ENCODE results near the gene TMIGD3.

TMIGD3 gene

DNA sequence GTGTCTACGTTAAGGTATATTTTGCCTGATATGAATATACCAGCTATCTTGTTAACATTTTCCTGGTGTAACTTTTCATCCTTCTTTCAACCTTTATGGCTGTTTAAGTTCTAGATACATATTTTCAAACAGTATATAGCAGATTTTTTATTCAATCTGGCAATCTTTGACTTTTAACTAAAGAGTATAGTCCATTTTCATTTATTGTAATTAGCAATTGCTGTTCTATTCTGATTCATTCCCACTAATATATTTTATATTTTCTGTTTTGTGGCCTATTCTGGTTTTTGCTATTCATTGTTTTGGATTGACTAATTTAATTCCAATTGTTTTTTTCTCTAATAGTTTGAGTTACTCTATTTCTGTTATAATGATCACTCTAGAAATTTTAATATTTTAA, 37.0 kb downstream of the TMIGD3 start:
- Histone ChIP-seq H3K4me3 (replicated peaks; ENCODE audit: insufficient read depth, low read length) (no peak overlapping the region), H3K27ac (replicated peaks) (no peak overlapping the region), H3K27me3 (ENCODE audit: insufficient read depth, poor library complexity, severe bottlenecking) (no peaks in the 10 kb centered on the region)
- DNase-seq (ENCODE audit: low read depth in 1 of 2, low spot score in 1 of 2), result no peak
- TF ChIP-seq, protein P1, sequence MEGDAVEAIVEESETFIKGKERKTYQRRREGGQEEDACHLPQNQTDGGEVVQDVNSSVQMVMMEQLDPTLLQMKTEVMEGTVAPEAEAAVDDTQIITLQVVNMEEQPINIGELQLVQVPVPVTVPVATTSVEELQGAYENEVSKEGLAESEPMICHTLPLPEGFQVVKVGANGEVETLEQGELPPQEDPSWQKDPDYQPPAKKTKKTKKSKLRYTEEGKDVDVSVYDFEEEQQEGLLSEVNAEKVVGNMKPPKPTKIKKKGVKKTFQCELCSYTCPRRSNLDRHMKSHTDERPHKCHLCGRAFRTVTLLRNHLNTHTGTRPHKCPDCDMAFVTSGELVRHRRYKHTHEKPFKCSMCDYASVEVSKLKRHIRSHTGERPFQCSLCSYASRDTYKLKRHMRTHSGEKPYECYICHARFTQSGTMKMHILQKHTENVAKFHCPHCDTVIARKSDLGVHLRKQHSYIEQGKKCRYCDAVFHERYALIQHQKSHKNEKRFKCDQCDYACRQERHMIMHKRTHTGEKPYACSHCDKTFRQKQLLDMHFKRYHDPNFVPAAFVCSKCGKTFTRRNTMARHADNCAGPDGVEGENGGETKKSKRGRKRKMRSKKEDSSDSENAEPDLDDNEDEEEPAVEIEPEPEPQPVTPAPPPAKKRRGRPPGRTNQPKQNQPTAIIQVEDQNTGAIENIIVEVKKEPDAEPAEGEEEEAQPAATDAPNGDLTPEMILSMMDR (IDR thresholded peaks at IDR 0.05; ENCODE audit: insufficient read depth, low read length), result no peak
- TF ChIP-seq GABPA (IDR thresholded peaks at IDR 0.05; ENCODE audit: low read depth), result no peak
- TF ChIP-seq POLR2AphosphoS5 (IDR thresholded peaks at IDR 0.05; ENCODE audit: low read depth), result no peak
- TF ChIP-seq, protein P2, sequence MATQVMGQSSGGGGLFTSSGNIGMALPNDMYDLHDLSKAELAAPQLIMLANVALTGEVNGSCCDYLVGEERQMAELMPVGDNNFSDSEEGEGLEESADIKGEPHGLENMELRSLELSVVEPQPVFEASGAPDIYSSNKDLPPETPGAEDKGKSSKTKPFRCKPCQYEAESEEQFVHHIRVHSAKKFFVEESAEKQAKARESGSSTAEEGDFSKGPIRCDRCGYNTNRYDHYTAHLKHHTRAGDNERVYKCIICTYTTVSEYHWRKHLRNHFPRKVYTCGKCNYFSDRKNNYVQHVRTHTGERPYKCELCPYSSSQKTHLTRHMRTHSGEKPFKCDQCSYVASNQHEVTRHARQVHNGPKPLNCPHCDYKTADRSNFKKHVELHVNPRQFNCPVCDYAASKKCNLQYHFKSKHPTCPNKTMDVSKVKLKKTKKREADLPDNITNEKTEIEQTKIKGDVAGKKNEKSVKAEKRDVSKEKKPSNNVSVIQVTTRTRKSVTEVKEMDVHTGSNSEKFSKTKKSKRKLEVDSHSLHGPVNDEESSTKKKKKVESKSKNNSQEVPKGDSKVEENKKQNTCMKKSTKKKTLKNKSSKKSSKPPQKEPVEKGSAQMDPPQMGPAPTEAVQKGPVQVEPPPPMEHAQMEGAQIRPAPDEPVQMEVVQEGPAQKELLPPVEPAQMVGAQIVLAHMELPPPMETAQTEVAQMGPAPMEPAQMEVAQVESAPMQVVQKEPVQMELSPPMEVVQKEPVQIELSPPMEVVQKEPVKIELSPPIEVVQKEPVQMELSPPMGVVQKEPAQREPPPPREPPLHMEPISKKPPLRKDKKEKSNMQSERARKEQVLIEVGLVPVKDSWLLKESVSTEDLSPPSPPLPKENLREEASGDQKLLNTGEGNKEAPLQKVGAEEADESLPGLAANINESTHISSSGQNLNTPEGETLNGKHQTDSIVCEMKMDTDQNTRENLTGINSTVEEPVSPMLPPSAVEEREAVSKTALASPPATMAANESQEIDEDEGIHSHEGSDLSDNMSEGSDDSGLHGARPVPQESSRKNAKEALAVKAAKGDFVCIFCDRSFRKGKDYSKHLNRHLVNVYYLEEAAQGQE (IDR thresholded peaks at IDR 0.05; ENCODE audit: insufficient replicate concordance, low read depth), result no peak
- TF ChIP-seq SPI1 (IDR thresholded peaks at IDR 0.05; ENCODE audit: borderline replicate concordance, low read depth), result no peak

- no peak for TF ChIP-seq SPI1 (IDR thresholded peaks at IDR 0.05; ENCODE audit: borderline replicate concordance, low read depth)
- TF ChIP-seq, protein P1 (IDR thresholded peaks at IDR 0.05; ENCODE audit: insufficient read depth, low read length), result no peak
- TF ChIP-seq POLR2AphosphoS5 (IDR thresholded peaks at IDR 0.05; ENCODE audit: low read depth), result no peak
- no peak for TF ChIP-seq GABPA (IDR thresholded peaks at IDR 0.05; ENCODE audit: low read depth)
- TF ChIP-seq, protein P2 (IDR thresholded peaks at IDR 0.05; ENCODE audit: insufficient replicate concordance, low read depth), result no peak
- no peaks in the 10 kb centered on the region for H3K27me3 ChIP-seq (ENCODE audit: insufficient read depth, poor library complexity, severe bottlenecking)
- no peak for DNase-seq (ENCODE audit: low read depth in 1 of 2, low spot score in 1 of 2)
- H3K27ac ChIP-seq (replicated peaks), result no peak overlapping the region
- H3K4me3 ChIP-seq (replicated peaks; ENCODE audit: insufficient read depth, low read length), result no peak overlapping the region
Observed at GRCh38 chr1:111465754-111466153, 37.7 kb downstream of the TMIGD3 start.

GRCh38 chr1:111463029-111463683, 40.3 kb downstream of the TMIGD3 start:
- H3K27ac ChIP-seq (replicated peaks), result no peak overlapping the region
- DNase-seq (ENCODE audit: low read depth in 1 of 2, low spot score in 1 of 2), result no peak

More at GRCh38 chr1:111463029-111463683, 40.3 kb downstream of the TMIGD3 start:
- Histone ChIP-seq H3K4me3 (replicated peaks; ENCODE audit: insufficient read depth, low read length) (no peak overlapping the region), H3K27me3 (ENCODE audit: insufficient read depth, poor library complexity, severe bottlenecking) (no peaks in the 10 kb centered on the region)
- TF ChIP-seq, protein P1 (IDR thresholded peaks at IDR 0.05; ENCODE audit: insufficient read depth, low read length), result no peak
- no peak for TF ChIP-seq GABPA (IDR thresholded peaks at IDR 0.05; ENCODE audit: low read depth)

Data from HL-60 (cell line).